LoVo (cell line): ENCODE data around the gene CRIM1.

ENCODE experiments used
- DNase-seq: peaks from one replicate; pipeline ENCODE4 v3.0.0-alpha.2; 2016; ENCODE audit warnings: low spot score

The CRIM1 gene

GRCh38 chr2:36397728-36398413, 42.3 kb downstream of the CRIM1 start:
- DNase-seq = peak; percentile 73

GRCh38 chr2:36399050-36399449, 43.5 kb downstream of the CRIM1 start:
- no peak for DNase-seq

GRCh38 chr2:36403675-36404230, 48.2 kb downstream of the CRIM1 start:
- DNase-seq = peak; percentile 75

- no peak for DNase-seq
These were observed 48.7 kb downstream of the CRIM1 start for GRCh38 chr2:36404318-36404717.

GRCh38 chr2:36404754-36405153, 49.2 kb downstream of the CRIM1 start:
- DNase-seq = no peak

- no peak for DNase-seq
These were observed 49.6 kb downstream of the CRIM1 start for GRCh38 chr2:36405183-36405582.

- no peak for DNase-seq
These were observed 50.7 kb downstream of the CRIM1 start for GRCh38 chr2:36406296-36406695.

- no peak for DNase-seq
These were observed 51.8 kb downstream of the CRIM1 start for GRCh38 chr2:36407413-36407812.

- no peak for DNase-seq
These were observed 52.7 kb downstream of the CRIM1 start for GRCh38 chr2:36408198-36408703.

GRCh38 chr2:36409335-36409734, 53.8 kb downstream of the CRIM1 start:
- no peak for DNase-seq

- no peak for DNase-seq
These were observed 54.4 kb downstream of the CRIM1 start for GRCh38 chr2:36409935-36410334.

GRCh38 chr2:36410681-36411080, 55.1 kb downstream of the CRIM1 start:
- DNase-seq = no peak

GRCh38 chr2:36411962-36412444, 56.4 kb downstream of the CRIM1 start:
- no peak for DNase-seq

GRCh38 chr2:36413218-36413617, 57.6 kb downstream of the CRIM1 start:
- DNase-seq = no peak

GRCh38 chr2:36414307-36414706, 58.7 kb downstream of the CRIM1 start:
- no peak for DNase-seq

- no peak for DNase-seq
These were observed 59.9 kb downstream of the CRIM1 start for GRCh38 chr2:36415381-36416022.

GRCh38 chr2:36416370-36417165, 61.0 kb downstream of the CRIM1 start:
- no peak for DNase-seq

GRCh38 chr2:36420569-36421181, 65.1 kb downstream of the CRIM1 start:
- DNase-seq = no peak

- no peak for DNase-seq
These were observed 65.8 kb downstream of the CRIM1 start for GRCh38 chr2:36421379-36421778.

GRCh38 chr2:36423172-36423571, 67.6 kb downstream of the CRIM1 start:
- peak; percentile 14 for DNase-seq

GRCh38 chr2:36423619-36424120, 68.1 kb downstream of the CRIM1 start:
- DNase-seq = no peak
